ENCODE measurements around the gene LRRN3. TPM values are rescaled to one million over a fixed set of nuclear protein-coding genes. Genes with fewer than 3 reads are reported as not detected.

Gene LRRN3
- total and polyA plus RNA-seq, 2 of the 8 experiments (the other 6 are each of a cell fraction or from before 2014, with no cell fraction given), result 0.20 to 0.32 TPM

DNA sequence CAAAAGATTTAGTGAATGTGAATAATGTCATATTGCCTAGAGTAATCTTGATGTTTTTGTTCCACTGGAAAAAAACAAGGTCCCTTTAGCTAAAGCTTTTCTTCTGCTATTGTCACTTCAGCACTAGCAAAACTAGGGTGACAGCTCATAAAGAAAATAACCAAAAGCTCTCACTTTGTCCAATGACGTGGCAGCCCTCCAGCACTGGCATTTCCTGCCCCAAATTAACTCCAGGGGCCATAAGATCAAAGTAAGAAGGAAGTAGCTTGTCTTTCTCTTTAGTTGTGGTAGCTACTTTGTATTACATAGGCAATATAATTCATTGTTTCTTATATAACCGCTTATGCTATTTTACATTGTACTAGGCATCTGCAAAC lies 47.3 kb downstream of the LRRN3 start:
- CTCF ChIA-PET (ENCODE audit: partially characterized antibody), result interaction anchor here (0.6 to 1.4 kb wide), 5 partner anchors 8 to 566 kb away, joined by 3 read pairs; no protein-coding TSS in a partner anchor
- Histone ChIP-seq H2BK15ac (ENCODE audit: low read length) (no peak overlapping the region), H3K14ac (ENCODE audit: insufficient read length) (no peak overlapping the region), H2BK20ac (ENCODE audit: low read length) (no peak overlapping the region), H2BK12ac (ENCODE audit: low read depth, low read length) (no peak overlapping the region), H3K23ac (ENCODE audit: insufficient read length) (no peak overlapping the region), H4K20me1 (replicated peaks in 1 of 2; ENCODE audit: control insufficient read depth in 1 of 2, insufficient read depth in 2 of 2, low read length in 2 of 2) (no peaks in the 10 kb centered on the region), H3K27ac (ENCODE audit: low read depth, low read length) (no peak overlapping the region), H3K79me1 (ENCODE audit: low read depth, low read length) (no peaks in the 10 kb centered on the region), H3K18ac (ENCODE audit: extremely low read depth, low read length) (no peak overlapping the region), H3K9ac (replicated peaks in 1 of 4; ENCODE audit: extremely low read depth in 1 of 4, low read depth in 3 of 4, low read length in 3 of 4) (no peak overlapping the region), H3K36me3 (ENCODE audit: control insufficient read depth in 2 of 4, insufficient read depth in 4 of 4, low read length in 3 of 4) (no peaks in the 10 kb centered on the region), H4K91ac (replicated peaks; ENCODE audit: insufficient read length, low read length) (no peak overlapping the region), H3K56ac (replicated peaks; ENCODE audit: insufficient read length, low read depth, low read length) (no peak overlapping the region), H2BK120ac (replicated peaks; ENCODE audit: low read depth, low read length) (no peak overlapping the region), H3K4me3 (ENCODE audit: extremely low read depth in 1 of 4, insufficient read depth in 2 of 4, low read depth in 3 of 4, low read length in 4 of 4) (no peak overlapping the region), H3K23me2 (ENCODE audit: low read depth, low read length) (no peaks in the 10 kb centered on the region), H3K4me1 (replicated peaks in 1 of 4; ENCODE audit: control insufficient read depth in 3 of 4, insufficient read depth in 4 of 4, low read length in 3 of 4) (peaks cover 0 to 6% (median 1%) of the 10 kb centered on the region in 4 experiments; a peak in 3 of 7 replicates), H3K4me2 (ENCODE audit: insufficient read depth in 1 of 2, low read depth in 2 of 2, low read length in 2 of 2) (no peak overlapping the region), H3K4ac (replicated peaks; ENCODE audit: insufficient read length, low read depth, low read length) (no peak overlapping the region), H3K27me3 (replicated peaks in 1 of 4; ENCODE audit: control insufficient read depth in 3 of 4, extremely low read depth in 1 of 4, insufficient read depth in 3 of 4, low read length in 3 of 4) (peaks cover 0 to 2% (median 0%) of the 10 kb centered on the region in 4 experiments; a peak in 1 of 7 replicates), H2BK5ac (ENCODE audit: low read depth, low read length) (no peak overlapping the region), H3K9me3 (ENCODE audit: insufficient read depth in 2 of 2, low read depth in 1 of 2, low read length in 1 of 2) (no peaks in the 10 kb centered on the region), H4K5ac (ENCODE audit: insufficient read length, low read depth, low read length) (no peak overlapping the region), H3K79me2 (ENCODE audit: control insufficient read depth in 1 of 2, insufficient read depth in 2 of 2, low read length in 2 of 2) (no peaks in the 10 kb centered on the region), H4K8ac (ENCODE audit: extremely low read depth, insufficient read depth, low read length) (no peak overlapping the region), H2AFZ (ENCODE audit: low read length) (no peak overlapping the region), H2AK5ac (ENCODE audit: low read depth, low read length) (no peak overlapping the region)
- WGBS, 2 experiments (ENCODE audit: extremely low coverage in 1 of 2, insufficient coverage in 1 of 2, insufficient read length in 1 of 2, insufficient replicate concordance in 2 of 2, low coverage in 1 of 2, low lambda C conversion rate in 2 of 2, missing lambda C conversion rate in 1 of 2), result 68% methylated on average over 2 of the region's 2 CpGs; no CpG with 5 or more reads in 1 of the 2 experiments
- FAIRE-seq (no peak), DNase-seq (ENCODE audit: low read depth in 1 of 2, low spot score in 2 of 2) (no peak)
- POLR2A ChIA-PET (ENCODE audit: partially characterized antibody), result no interaction called here
- no peak for TF ChIP-seq ASH2L (IDR thresholded peaks at IDR 0.05; ENCODE audit: low read length)
- TF ChIP-seq SP4 (IDR thresholded peaks at IDR 0.05; ENCODE audit: low read length), result no peak
- no peak for TF ChIP-seq EGR1 (IDR thresholded peaks at IDR 0.05; ENCODE audit: borderline replicate concordance, low read depth, low read length)
- TF ChIP-seq CHD1 (IDR thresholded peaks at IDR 0.05; ENCODE audit: low read depth, low read length), result no peak
- TF ChIP-seq JUN (IDR thresholded peaks at IDR 0.05; ENCODE audit: low read depth, low read length), result no peak
- TF ChIP-seq, protein P1, sequence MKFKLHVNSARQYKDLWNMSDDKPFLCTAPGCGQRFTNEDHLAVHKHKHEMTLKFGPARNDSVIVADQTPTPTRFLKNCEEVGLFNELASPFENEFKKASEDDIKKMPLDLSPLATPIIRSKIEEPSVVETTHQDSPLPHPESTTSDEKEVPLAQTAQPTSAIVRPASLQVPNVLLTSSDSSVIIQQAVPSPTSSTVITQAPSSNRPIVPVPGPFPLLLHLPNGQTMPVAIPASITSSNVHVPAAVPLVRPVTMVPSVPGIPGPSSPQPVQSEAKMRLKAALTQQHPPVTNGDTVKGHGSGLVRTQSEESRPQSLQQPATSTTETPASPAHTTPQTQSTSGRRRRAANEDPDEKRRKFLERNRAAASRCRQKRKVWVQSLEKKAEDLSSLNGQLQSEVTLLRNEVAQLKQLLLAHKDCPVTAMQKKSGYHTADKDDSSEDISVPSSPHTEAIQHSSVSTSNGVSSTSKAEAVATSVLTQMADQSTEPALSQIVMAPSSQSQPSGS (IDR thresholded peaks at IDR 0.05; ENCODE audit: low read length), result no peak
- TF ChIP-seq KDM4A (IDR thresholded peaks at IDR 0.05; ENCODE audit: low read depth, low read length, severe bottlenecking), result no peak
- no peak for TF ChIP-seq CTBP2 (IDR thresholded peaks at IDR 0.05; ENCODE audit: borderline replicate concordance, insufficient read depth, insufficient read length, low read length)
- no peak for TF ChIP-seq BRCA1 (IDR thresholded peaks at IDR 0.05; ENCODE audit: low read depth, low read length)
- TF ChIP-seq POU5F1 (IDR thresholded peaks at IDR 0.05; ENCODE audit: low read depth, low read length), result no peak
- TF ChIP-seq PHF8 (conservative IDR thresholded peaks at IDR 0.05; ENCODE audit: low read depth, low read length), result no peak
- no peak for TF ChIP-seq RXRA (IDR thresholded peaks at IDR 0.05; ENCODE audit: insufficient read depth, low read depth, low read length)
- TF ChIP-seq RAD21 (IDR thresholded peaks at IDR 0.05 in 1 of 2, conservative IDR thresholded peaks at IDR 0.05 in 1 of 2; ENCODE audit: low read depth in 2 of 2, low read length in 2 of 2), result no peak

Data from H1 (cell line).